HepG2 (cell line): ENCODE results near the gene DIPK1A. TPM values are rescaled to one million over a fixed set of nuclear protein-coding genes. Genes with fewer than 3 reads are reported as not detected.
A peak's percentile ranks its signal among the peaks of the same experiment; 100 is the strongest.

ENCODE experiments used
- FOXJ3 ChIP-seq: sonication (generic); formaldehyde crosslinking; IDR thresholded peaks from 2 replicates; pipeline ENCODE4 v1.4.0; 2020; ENCODE audit warnings: missing genetic modification reagents, mild to moderate bottlenecking, borderline replicate concordance
- HES4 ChIP-seq: sonication (generic); formaldehyde crosslinking; IDR thresholded peaks from 2 replicates; pipeline ENCODE4 v1.9.0; 2021; ENCODE audit warnings: mild to moderate bottlenecking, missing genetic modification reagents, borderline replicate concordance
- JUN ChIP-seq: sonication (generic); formaldehyde crosslinking; IDR thresholded peaks from 2 replicates; pipeline ENCODE4 v1.4.0; 2020; ENCODE audit warnings: mild to moderate bottlenecking, missing genetic modification reagents
- MBNL3 ChIP-seq: fragments of 250-450 bp; sonication (Bioruptor Pico); conservative IDR thresholded peaks from 2 replicates; pipeline ENCODE4 v1.8.0; 2022; ENCODE audit warnings: mild to moderate bottlenecking, inconsistent platforms
- NFE2L1 ChIP-seq: sonication (generic); formaldehyde crosslinking; IDR thresholded peaks from 2 replicates; pipeline ENCODE4 v1.4.0; 2020; ENCODE audit warnings: missing genetic modification reagents, mild to moderate bottlenecking, borderline replicate concordance
- SIN3B ChIP-seq: fragments of 150-350 bp; IDR thresholded peaks from 2 replicates; pipeline ENCODE4 v1.6.1; 2014; ENCODE audit warnings: low read length
- ZNF17 ChIP-seq: sonication (generic); formaldehyde crosslinking; IDR thresholded peaks from 2 replicates; pipeline ENCODE4 v1.5.0; 2020; ENCODE audit warnings: mild to moderate bottlenecking, missing genetic modification reagents
- ZNF296 ChIP-seq: sonication (generic); formaldehyde crosslinking; conservative IDR thresholded peaks from 2 replicates; pipeline ENCODE4 v1.5.0; 2020; ENCODE audit warnings: mild to moderate bottlenecking, missing genetic modification reagents
- ZNF30 ChIP-seq: sonication (generic); formaldehyde crosslinking; IDR thresholded peaks from 2 replicates; pipeline ENCODE4 v1.5.0; 2020; ENCODE audit warnings: mild to moderate bottlenecking, missing genetic modification reagents
- ZNF816 ChIP-seq: sonication (generic); formaldehyde crosslinking; IDR thresholded peaks from 2 replicates; pipeline ENCODE4 v1.8.0; 2022; ENCODE audit warnings: missing genetic modification reagents, mild to moderate bottlenecking, borderline replicate concordance
- polyA plus RNA-seq, 8 experiments: library from polyadenylated mRNA; depleted of rRNA in 3 of 8; stranded (reverse) in 7 of 8; unstranded in 1 of 8; fragments of >200 nt; fragmentation: Illumina TruSeq in 4 of 8; extraction: Trizol in 4 of 8; gene quantifications; 2 replicates each; pipeline versions ENCODE4 v1.2.1 to v1.2.3, GENCODE V29; 2011 to 2016; ENCODE audit warnings: low read depth in 4 of 8, missing spikeins in 1 of 8, mixed read lengths in 1 of 8; ENCODE audit not compliant: insufficient read depth in 1 of 8
- total RNA-seq, 5 experiments: library from RNA; depleted of rRNA; stranded (reverse); fragments of >200 nt; fragmentation: Illumina TruSeq; extraction: Trizol; gene quantifications; 2 replicates each; pipeline ENCODE4 v1.2.3, GENCODE V29; 2016; ENCODE audit warnings: low read depth in 1 of 5
- TF ChIP-seq, protein P1 (sequence below), 2 experiments: sonication (generic) in 1 of 2; formaldehyde crosslinking in 1 of 2; IDR thresholded peaks; 2 replicates each; pipeline versions ENCODE4 v1.5.1 to v1.6.1; 2011 to 2020; ENCODE audit warnings: borderline replicate concordance in 1 of 2, low read depth in 1 of 2, low read length in 1 of 2, mild to moderate bottlenecking in 1 of 2, missing genetic modification reagents in 1 of 2, moderate library complexity in 1 of 2
- TF ChIP-seq, protein P2 (sequence below): sonication (generic); formaldehyde crosslinking; conservative IDR thresholded peaks from 2 replicates; pipeline ENCODE4 v1.4.0; 2020; ENCODE audit warnings: mild to moderate bottlenecking, missing genetic modification reagents, moderate library complexity
- TF ChIP-seq, protein P3 (sequence below): sonication (generic); formaldehyde crosslinking; IDR thresholded peaks from 2 replicates; pipeline ENCODE4 v1.4.0; 2020; ENCODE audit warnings: mild to moderate bottlenecking, missing genetic modification reagents
- TF ChIP-seq, protein P4 (sequence below): sonication (generic); formaldehyde crosslinking; IDR thresholded peaks from 2 replicates; pipeline ENCODE4 v1.4.0; 2020; ENCODE audit warnings: mild to moderate bottlenecking, missing genetic modification reagents
- TF ChIP-seq, protein P5 (sequence below): sonication (generic); formaldehyde crosslinking; IDR thresholded peaks from 2 replicates; pipeline ENCODE4 v1.5.1; 2020; ENCODE audit warnings: mild to moderate bottlenecking, moderate library complexity, missing genetic modification reagents
- TF ChIP-seq, protein P6 (sequence below): IDR thresholded peaks from 2 replicates; pipeline ENCODE4 v1.6.1; 2012; ENCODE audit warnings: low read depth, low read length, improper control_type of control experiment
- TF ChIP-seq, protein P7 (sequence below): sonication (generic); formaldehyde crosslinking; IDR thresholded peaks from 2 replicates; pipeline ENCODE4 v1.8.1; 2023; ENCODE audit warnings: missing genetic modification reagents, mild to moderate bottlenecking, borderline replicate concordance

The DIPK1A gene
- total and polyA plus RNA-seq, 2 of the 13 experiments (the other 11 are each of a cell fraction or from before 2014, with no cell fraction given) = 8.4 TPM

DNA sequence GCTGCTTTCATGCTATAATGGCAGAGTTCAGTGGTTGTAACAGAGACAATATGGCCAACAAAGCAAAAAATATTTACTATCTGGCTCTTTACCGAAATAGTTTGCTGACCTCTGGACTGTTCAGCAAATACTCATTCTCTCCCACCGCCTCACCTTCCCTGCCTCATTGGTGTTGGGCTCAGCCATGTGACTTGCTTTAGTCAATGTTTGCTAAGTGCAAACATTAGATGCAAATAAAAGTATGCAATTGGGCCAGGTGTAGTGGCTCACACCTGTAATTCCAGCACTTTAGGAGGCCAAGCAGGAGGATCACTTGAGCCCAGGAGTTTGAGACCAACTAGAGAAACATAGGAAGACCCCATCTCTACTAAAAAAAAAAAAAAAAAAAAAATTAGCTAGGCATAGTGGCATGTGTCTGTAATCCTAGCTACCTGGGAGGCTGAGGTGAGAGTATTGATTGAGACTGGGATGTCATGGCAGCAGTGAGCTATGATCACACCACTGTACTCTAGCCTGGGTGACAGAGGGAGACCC, 74.3 kb downstream of the DIPK1A start (continued):
- TF ChIP-seq, protein P1, sequence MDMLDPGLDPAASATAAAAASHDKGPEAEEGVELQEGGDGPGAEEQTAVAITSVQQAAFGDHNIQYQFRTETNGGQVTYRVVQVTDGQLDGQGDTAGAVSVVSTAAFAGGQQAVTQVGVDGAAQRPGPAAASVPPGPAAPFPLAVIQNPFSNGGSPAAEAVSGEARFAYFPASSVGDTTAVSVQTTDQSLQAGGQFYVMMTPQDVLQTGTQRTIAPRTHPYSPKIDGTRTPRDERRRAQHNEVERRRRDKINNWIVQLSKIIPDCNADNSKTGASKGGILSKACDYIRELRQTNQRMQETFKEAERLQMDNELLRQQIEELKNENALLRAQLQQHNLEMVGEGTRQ (IDR thresholded peaks at IDR 0.05; ENCODE audit: low read depth, low read length) = peak; percentile 75
- TF ChIP-seq, protein P1 (CRISPR knock-in tag; IDR thresholded peaks at IDR 0.05; ENCODE audit: borderline replicate concordance) = peak; percentile 90; the same call in 1 of the 2 replicates
- TF ChIP-seq, protein P2, sequence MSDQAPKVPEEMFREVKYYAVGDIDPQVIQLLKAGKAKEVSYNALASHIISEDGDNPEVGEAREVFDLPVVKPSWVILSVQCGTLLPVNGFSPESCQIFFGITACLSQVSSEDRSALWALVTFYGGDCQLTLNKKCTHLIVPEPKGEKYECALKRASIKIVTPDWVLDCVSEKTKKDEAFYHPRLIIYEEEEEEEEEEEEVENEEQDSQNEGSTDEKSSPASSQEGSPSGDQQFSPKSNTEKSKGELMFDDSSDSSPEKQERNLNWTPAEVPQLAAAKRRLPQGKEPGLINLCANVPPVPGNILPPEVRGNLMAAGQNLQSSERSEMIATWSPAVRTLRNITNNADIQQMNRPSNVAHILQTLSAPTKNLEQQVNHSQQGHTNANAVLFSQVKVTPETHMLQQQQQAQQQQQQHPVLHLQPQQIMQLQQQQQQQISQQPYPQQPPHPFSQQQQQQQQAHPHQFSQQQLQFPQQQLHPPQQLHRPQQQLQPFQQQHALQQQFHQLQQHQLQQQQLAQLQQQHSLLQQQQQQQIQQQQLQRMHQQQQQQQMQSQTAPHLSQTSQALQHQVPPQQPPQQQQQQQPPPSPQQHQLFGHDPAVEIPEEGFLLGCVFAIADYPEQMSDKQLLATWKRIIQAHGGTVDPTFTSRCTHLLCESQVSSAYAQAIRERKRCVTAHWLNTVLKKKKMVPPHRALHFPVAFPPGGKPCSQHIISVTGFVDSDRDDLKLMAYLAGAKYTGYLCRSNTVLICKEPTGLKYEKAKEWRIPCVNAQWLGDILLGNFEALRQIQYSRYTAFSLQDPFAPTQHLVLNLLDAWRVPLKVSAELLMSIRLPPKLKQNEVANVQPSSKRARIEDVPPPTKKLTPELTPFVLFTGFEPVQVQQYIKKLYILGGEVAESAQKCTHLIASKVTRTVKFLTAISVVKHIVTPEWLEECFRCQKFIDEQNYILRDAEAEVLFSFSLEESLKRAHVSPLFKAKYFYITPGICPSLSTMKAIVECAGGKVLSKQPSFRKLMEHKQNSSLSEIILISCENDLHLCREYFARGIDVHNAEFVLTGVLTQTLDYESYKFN (CRISPR knock-in tag) = peak; percentile 96
- TF ChIP-seq MBNL3 (CRISPR knock-in tag) (no peak), SIN3B (no peak), ZNF816 (0 out of 2 replicates have a peak, but pooled peaks have one; percentile 50), FOXJ3 (CRISPR knock-in tag) (peak; percentile 64; the same call in 1 of the 2 replicates), ZNF17 (CRISPR knock-in tag) (no peak), ZNF30 (CRISPR knock-in tag) (no peak), NFE2L1 (no peak), HES4 (CRISPR knock-in tag) (no peak), JUN (CRISPR knock-in tag) (peak; percentile 56; the same call in 1 of the 2 replicates), ZNF296 (CRISPR knock-in tag) (no peak)
- TF ChIP-seq, protein P3, sequence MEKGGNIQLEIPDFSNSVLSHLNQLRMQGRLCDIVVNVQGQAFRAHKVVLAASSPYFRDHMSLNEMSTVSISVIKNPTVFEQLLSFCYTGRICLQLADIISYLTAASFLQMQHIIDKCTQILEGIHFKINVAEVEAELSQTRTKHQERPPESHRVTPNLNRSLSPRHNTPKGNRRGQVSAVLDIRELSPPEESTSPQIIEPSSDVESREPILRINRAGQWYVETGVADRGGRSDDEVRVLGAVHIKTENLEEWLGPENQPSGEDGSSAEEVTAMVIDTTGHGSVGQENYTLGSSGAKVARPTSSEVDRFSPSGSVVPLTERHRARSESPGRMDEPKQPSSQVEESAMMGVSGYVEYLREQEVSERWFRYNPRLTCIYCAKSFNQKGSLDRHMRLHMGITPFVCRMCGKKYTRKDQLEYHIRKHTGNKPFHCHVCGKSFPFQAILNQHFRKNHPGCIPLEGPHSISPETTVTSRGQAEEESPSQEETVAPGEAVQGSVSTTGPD (CRISPR knock-in tag) = no peak
- TF ChIP-seq, protein P4, sequence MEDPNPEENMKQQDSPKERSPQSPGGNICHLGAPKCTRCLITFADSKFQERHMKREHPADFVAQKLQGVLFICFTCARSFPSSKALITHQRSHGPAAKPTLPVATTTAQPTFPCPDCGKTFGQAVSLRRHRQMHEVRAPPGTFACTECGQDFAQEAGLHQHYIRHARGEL = no peak
- TF ChIP-seq, protein P5, sequence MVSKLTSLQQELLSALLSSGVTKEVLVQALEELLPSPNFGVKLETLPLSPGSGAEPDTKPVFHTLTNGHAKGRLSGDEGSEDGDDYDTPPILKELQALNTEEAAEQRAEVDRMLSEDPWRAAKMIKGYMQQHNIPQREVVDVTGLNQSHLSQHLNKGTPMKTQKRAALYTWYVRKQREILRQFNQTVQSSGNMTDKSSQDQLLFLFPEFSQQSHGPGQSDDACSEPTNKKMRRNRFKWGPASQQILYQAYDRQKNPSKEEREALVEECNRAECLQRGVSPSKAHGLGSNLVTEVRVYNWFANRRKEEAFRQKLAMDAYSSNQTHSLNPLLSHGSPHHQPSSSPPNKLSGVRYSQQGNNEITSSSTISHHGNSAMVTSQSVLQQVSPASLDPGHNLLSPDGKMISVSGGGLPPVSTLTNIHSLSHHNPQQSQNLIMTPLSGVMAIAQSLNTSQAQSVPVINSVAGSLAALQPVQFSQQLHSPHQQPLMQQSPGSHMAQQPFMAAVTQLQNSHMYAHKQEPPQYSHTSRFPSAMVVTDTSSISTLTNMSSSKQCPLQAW (CRISPR knock-in tag) = 0 out of 2 replicates have a peak, but pooled peaks have one; percentile 36
- TF ChIP-seq, protein P6, sequence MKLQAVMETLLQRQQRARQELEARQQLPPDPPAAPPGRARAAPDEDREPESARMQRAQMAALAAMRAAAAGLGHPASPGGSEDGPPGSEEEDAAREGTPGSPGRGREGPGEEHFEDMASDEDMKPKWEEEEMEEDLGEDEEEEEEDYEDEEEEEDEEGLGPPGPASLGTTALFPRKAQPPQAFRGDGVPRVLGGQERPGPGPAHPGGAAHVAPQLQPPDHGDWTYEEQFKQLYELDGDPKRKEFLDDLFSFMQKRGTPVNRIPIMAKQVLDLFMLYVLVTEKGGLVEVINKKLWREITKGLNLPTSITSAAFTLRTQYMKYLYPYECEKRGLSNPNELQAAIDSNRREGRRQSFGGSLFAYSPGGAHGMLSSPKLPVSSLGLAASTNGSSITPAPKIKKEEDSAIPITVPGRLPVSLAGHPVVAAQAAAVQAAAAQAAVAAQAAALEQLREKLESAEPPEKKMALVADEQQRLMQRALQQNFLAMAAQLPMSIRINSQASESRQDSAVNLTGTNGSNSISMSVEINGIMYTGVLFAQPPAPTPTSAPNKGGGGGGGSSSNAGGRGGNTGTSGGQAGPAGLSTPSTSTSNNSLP = peak; percentile 82
- TF ChIP-seq, protein P7, sequence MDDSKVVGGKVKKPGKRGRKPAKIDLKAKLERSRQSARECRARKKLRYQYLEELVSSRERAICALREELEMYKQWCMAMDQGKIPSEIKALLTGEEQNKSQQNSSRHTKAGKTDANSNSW (CRISPR knock-in tag) = no peak
